WTC11 (cell line): ENCODE data around the gene PDCD1LG2. TPM values are rescaled to one million over a fixed set of nuclear protein-coding genes. Genes with fewer than 3 reads are reported as not detected.

Experiments
- ATAC-seq: fragments of 200-7000 bp; cut with Tn5 transposase; 2 replicates; pipeline ENCODE4 v1.10.0; 2021; ENCODE audit warnings: mild to moderate bottlenecking, moderate library complexity
- CTCF ChIA-PET: fragments of 300-600 bp; sonication (Branson Sonifier 250); formaldehyde crosslinking; loops from one replicate; lab custom pipeline; 2021; ENCODE audit warnings: antibody characterized with exemption; lab: Charles Lee
- POLR2A ChIA-PET: fragments of 350-600 bp; sonication (Branson Sonifier 250); formaldehyde crosslinking; loops from one replicate; lab custom pipeline; 2021; ENCODE audit warnings: antibody characterized with exemption; lab: Charles Lee
- DNase-seq: peaks from one replicate; pipeline ENCODE4 v3.0.0; 2021; ENCODE audit warnings: low spot score
- H3K27ac Mint-ChIP-seq: 2 replicates; pipeline ENCODE4 v1.8.0; 2021; ENCODE audit warnings: mixed read lengths
- H3K27me3 Mint-ChIP-seq: 2 replicates; pipeline ENCODE4 v1.8.0; 2021; ENCODE audit warnings: low read depth, mild to moderate bottlenecking, moderate library complexity, mixed read lengths
- H3K36me3 Mint-ChIP-seq: 2 replicates; pipeline ENCODE4 v1.8.0; 2021; ENCODE audit warnings: mixed read lengths
- H3K4me1 Mint-ChIP-seq: 2 replicates; pipeline ENCODE4 v1.8.0; 2022; ENCODE audit warnings: mixed read lengths
- H3K4me3 Mint-ChIP-seq: 2 replicates; pipeline ENCODE4 v1.8.0; 2021; ENCODE audit warnings: mild to moderate bottlenecking, moderate library complexity, mixed read lengths
- H3K9me3 Mint-ChIP-seq: 2 replicates; pipeline ENCODE4 v1.8.0; 2021; ENCODE audit warnings: mixed read lengths
- ATF1 ChIP-seq: sonication (generic); formaldehyde crosslinking; IDR thresholded peaks from 2 replicates; pipeline ENCODE4 v1.8.1; 2023; ENCODE audit warnings: mild to moderate bottlenecking, moderate library complexity, missing genetic modification reagents
- CTCF ChIP-seq: fragments of 200-600 bp; IDR thresholded peaks from 2 replicates; pipeline ENCODE4 v1.8.0; 2022; ENCODE audit warnings: antibody characterized with exemption
- E2F4 ChIP-seq: sonication (generic); formaldehyde crosslinking; IDR thresholded peaks from 2 replicates; pipeline ENCODE4 v1.8.1; 2022; ENCODE audit warnings: low read depth, mild to moderate bottlenecking, moderate library complexity, missing genetic modification reagents, borderline replicate concordance
- ELF4 ChIP-seq: sonication (generic); formaldehyde crosslinking; IDR thresholded peaks from 2 replicates; pipeline ENCODE4 v1.8.1; 2022; ENCODE audit warnings: low read depth, mild to moderate bottlenecking, moderate library complexity, missing genetic modification reagents
- ERG ChIP-seq: fragments of 250-450 bp; sonication (Bioruptor Pico); IDR thresholded peaks from 2 replicates; pipeline ENCODE4 v1.8.0; 2021; ENCODE audit warnings: mild to moderate bottlenecking
- GABPB1 ChIP-seq: sonication (generic); formaldehyde crosslinking; IDR thresholded peaks from 2 replicates; pipeline ENCODE4 v1.8.1; 2023; ENCODE audit warnings: mild to moderate bottlenecking, missing genetic modification reagents
- MXD4 ChIP-seq: fragments of 250-450 bp; sonication (Bioruptor Pico); IDR thresholded peaks from 2 replicates; pipeline ENCODE4 v1.8.0; 2021; ENCODE audit warnings: mild to moderate bottlenecking, moderate library complexity, borderline replicate concordance
- MYBL2 ChIP-seq: sonication (generic); formaldehyde crosslinking; IDR thresholded peaks from 2 replicates; pipeline ENCODE4 v1.8.1; 2023; ENCODE audit warnings: mild to moderate bottlenecking, moderate library complexity, missing genetic modification reagents
- NFATC4 ChIP-seq: fragments of 250-450 bp; sonication (Bioruptor Pico); IDR thresholded peaks from 2 replicates; pipeline ENCODE4 v1.9.0; 2021; ENCODE audit warnings: mild to moderate bottlenecking
- PREB ChIP-seq: sonication (generic); formaldehyde crosslinking; IDR thresholded peaks from 2 replicates; pipeline ENCODE4 v1.8.1; 2022; ENCODE audit warnings: mild to moderate bottlenecking, missing genetic modification reagents, moderate library complexity, borderline replicate concordance
- ZNF232 ChIP-seq: sonication (generic); formaldehyde crosslinking; IDR thresholded peaks from 2 replicates; pipeline ENCODE4 v1.8.0; 2022; ENCODE audit warnings: mild to moderate bottlenecking, missing genetic modification reagents
- ZNF263 ChIP-seq: sonication (generic); formaldehyde crosslinking; IDR thresholded peaks from 2 replicates; pipeline ENCODE4 v1.8.1; 2022; ENCODE audit warnings: low read depth, mild to moderate bottlenecking, moderate library complexity, missing genetic modification reagents
- total RNA-seq: library from RNA; stranded (reverse); gene quantifications from 3 replicates; pipeline ENCODE4 v1.2.3, GENCODE V29; 2021
- TF ChIP-seq, protein P1 (sequence below): sonication (generic); formaldehyde crosslinking; IDR thresholded peaks from 2 replicates; pipeline ENCODE4 v1.8.0; 2022; ENCODE audit warnings: mild to moderate bottlenecking, missing genetic modification reagents
- TF ChIP-seq, protein P2 (sequence below): fragments of 250-450 bp; sonication (Bioruptor Pico); IDR thresholded peaks from 2 replicates; pipeline ENCODE4 v1.9.0; 2021; ENCODE audit warnings: mild to moderate bottlenecking
- TF ChIP-seq, protein P3 (sequence below): sonication (generic); formaldehyde crosslinking; IDR thresholded peaks from 2 replicates; pipeline ENCODE4 v1.8.0; 2022; ENCODE audit warnings: missing genetic modification reagents
- TF ChIP-seq, protein P4 (sequence below): sonication (generic); formaldehyde crosslinking; IDR thresholded peaks from 2 replicates; pipeline ENCODE4 v1.8.1; 2023; ENCODE audit warnings: mild to moderate bottlenecking, missing genetic modification reagents, moderate library complexity

PDCD1LG2 gene
- total RNA-seq, 1 experiment from 2014 or later, result not detected

DNA sequence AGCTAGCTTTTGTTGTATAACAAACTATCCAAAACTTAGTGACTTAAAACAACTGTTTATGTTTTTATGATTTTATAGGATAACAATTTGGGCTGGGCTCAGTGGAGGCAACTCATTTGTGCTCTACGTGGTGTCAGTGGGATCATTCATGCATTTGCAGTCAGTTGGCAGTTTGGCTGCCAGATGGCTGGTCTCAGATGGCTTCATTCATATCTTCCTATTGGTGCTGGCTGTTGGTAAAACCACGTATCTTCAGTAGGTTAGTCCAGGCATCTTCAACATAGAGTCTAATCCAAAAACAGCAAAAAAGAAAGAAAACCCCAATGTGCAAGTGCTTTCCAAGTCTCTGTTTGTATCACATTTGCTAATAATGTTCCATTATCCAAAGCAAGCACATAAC is 66.9 kb downstream of the PDCD1LG2 start (continued):
- TF ChIP-seq, protein P1, sequence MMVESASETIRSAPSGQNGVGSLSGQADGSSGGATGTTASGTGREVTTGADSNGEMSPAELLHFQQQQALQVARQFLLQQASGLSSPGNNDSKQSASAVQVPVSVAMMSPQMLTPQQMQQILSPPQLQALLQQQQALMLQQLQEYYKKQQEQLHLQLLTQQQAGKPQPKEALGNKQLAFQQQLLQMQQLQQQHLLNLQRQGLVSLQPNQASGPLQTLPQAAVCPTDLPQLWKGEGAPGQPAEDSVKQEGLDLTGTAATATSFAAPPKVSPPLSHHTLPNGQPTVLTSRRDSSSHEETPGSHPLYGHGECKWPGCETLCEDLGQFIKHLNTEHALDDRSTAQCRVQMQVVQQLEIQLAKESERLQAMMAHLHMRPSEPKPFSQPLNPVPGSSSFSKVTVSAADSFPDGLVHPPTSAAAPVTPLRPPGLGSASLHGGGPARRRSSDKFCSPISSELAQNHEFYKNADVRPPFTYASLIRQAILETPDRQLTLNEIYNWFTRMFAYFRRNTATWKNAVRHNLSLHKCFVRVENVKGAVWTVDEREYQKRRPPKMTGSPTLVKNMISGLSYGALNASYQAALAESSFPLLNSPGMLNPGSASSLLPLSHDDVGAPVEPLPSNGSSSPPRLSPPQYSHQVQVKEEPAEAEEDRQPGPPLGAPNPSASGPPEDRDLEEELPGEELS (CRISPR knock-in tag), result no peak
- TF ChIP-seq ZNF263 (CRISPR knock-in tag) (no peak), GABPB1 (CRISPR knock-in tag) (no peak), MXD4 (CRISPR knock-in tag) (no peak), PREB (CRISPR knock-in tag) (no peak), CTCF (no peak), MYBL2 (CRISPR knock-in tag) (no peak), E2F4 (no peak), ATF1 (CRISPR knock-in tag) (no peak), ZNF232 (CRISPR knock-in tag) (no peak), NFATC4 (no peak)
- TF ChIP-seq, protein P2, sequence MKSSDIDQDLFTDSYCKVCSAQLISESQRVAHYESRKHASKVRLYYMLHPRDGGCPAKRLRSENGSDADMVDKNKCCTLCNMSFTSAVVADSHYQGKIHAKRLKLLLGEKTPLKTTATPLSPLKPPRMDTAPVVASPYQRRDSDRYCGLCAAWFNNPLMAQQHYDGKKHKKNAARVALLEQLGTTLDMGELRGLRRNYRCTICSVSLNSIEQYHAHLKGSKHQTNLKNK (CRISPR knock-in tag), result no peak
- TF ChIP-seq, protein P3, sequence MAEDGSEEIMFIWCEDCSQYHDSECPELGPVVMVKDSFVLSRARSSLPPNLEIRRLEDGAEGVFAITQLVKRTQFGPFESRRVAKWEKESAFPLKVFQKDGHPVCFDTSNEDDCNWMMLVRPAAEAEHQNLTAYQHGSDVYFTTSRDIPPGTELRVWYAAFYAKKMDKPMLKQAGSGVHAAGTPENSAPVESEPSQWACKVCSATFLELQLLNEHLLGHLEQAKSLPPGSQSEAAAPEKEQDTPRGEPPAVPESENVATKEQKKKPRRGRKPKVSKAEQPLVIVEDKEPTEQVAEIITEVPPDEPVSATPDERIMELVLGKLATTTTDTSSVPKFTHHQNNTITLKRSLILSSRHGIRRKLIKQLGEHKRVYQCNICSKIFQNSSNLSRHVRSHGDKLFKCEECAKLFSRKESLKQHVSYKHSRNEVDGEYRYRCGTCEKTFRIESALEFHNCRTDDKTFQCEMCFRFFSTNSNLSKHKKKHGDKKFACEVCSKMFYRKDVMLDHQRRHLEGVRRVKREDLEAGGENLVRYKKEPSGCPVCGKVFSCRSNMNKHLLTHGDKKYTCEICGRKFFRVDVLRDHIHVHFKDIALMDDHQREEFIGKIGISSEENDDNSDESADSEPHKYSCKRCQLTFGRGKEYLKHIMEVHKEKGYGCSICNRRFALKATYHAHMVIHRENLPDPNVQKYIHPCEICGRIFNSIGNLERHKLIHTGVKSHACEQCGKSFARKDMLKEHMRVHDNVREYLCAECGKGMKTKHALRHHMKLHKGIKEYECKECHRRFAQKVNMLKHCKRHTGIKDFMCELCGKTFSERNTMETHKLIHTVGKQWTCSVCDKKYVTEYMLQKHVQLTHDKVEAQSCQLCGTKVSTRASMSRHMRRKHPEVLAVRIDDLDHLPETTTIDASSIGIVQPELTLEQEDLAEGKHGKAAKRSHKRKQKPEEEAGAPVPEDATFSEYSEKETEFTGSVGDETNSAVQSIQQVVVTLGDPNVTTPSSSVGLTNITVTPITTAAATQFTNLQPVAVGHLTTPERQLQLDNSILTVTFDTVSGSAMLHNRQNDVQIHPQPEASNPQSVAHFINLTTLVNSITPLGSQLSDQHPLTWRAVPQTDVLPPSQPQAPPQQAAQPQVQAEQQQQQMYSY, result no peak

- ChIA-PET POLR2A (no interaction called here), CTCF (interaction anchor here (1.7 kb wide), 1 partner anchor 22 kb away, joined by 5 read pairs; no protein-coding TSS in a partner anchor)
- peaks cover 26% of the 10 kb centered on the region for H3K9me3 Mint-ChIP-seq
These were observed 67.8 kb downstream of the PDCD1LG2 start for GRCh38 chr9:5578018-5578697.

More at GRCh38 chr9:5578018-5578697, 67.8 kb downstream of the PDCD1LG2 start:
- TF ChIP-seq MXD4 (CRISPR knock-in tag) (no peak), ELF4 (CRISPR knock-in tag) (no peak), ERG (no peak)
- TF ChIP-seq, protein P4, sequence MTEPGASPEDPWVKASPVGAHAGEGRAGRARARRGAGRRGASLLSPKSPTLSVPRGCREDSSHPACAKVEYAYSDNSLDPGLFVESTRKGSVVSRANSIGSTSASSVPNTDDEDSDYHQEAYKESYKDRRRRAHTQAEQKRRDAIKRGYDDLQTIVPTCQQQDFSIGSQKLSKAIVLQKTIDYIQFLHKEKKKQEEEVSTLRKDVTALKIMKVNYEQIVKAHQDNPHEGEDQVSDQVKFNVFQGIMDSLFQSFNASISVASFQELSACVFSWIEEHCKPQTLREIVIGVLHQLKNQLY, result no peak
- no peak overlapping the region for H3K4me3 Mint-ChIP-seq
- H3K27ac Mint-ChIP-seq, result no peak overlapping the region
- peaks cover 5% of the 10 kb centered on the region; the same call in 1 of the 2 replicates for H3K4me1 Mint-ChIP-seq
- H3K36me3 Mint-ChIP-seq, result peaks cover 2% of the 10 kb centered on the region; the same call in 1 of the 2 replicates
- DNase-seq (no peak), ATAC-seq (no peak)
- no peaks in the 10 kb centered on the region for H3K27me3 Mint-ChIP-seq
